ENCODE data around the gene LNX2. TPM values are rescaled to one million over a fixed set of nuclear protein-coding genes. Genes with fewer than 3 reads are reported as not detected.

Gene LNX2
- total and polyA plus RNA-seq, 11 donors: 3.6 to 18.7 (median 12.7) TPM

DNA sequence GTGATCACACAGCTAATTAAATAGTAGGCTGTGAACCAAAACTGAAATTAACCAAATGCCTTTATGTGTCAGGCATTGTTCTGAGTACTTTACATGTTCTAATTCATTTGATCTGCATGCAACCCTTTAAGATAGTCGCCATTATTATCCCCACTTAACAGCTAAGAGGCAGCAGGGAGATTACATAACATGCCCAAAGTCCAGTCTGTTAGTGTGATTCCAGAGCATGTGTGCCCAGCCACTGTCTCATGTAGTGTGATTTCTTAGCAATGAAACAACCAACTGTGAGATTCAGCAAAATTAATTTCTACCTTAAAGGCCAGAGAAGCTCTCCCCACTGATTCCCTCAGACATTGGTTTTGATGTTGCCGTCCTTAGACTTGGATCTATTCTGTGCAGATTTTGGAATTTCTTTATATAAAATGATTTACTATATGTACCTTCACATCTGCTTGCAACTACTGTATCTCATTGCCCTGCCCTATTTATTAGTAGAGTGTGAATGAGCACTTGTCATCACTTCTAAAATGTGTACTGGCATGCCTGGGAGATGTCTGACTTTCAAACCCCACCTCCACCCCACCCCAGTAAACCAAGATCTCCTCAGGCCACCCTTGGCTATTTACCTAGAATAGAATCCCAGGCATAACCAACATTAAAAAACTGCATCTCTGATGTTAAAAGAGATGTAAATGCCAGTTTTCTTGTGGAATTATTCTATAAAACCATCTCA lies 42.6 kb upstream of the LNX2 start:
- 58 to 66% (median 62%) methylated on average over 2 of the region's 2 CpGs for WGBS, 4 donors
- H3K4me1 ChIP-seq: peaks cover 0 to 45% (median 12%) of the 10 kb centered on the region in 12 donors

DNA sequence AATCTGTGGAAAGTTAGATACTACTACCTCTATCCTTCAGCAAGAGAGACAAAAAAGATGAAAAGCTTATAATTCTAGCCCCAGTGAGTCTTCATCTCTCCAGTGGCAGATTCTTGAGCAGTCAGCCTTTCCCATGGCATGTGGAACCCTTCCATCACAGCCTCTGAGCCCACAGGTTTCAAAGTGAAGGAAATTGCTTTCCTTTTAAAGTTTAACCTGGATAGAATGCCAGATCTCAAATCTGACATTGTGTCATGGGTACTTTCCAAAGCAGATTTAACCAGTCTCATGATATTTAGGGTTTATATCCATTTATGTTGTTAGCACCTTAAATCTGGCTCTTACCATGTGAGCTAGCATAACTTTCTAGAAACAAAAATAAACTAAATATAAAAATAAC lies 40.7 kb upstream of the LNX2 start:
- Histone ChIP-seq H3K27me3 (no peaks in the 10 kb centered on the region), H3K4me1 (peaks cover 0 to 38% (median 13%) of the 10 kb centered on the region in 12 donors), H3K9me3 (no peaks in the 10 kb centered on the region), H3K4me3 (no peak overlapping the region), H3K27ac (no peak overlapping the region), H3K36me3 (peaks cover 0 to 12% (median 4%) of the 10 kb centered on the region in 9 donors)
- ATAC-seq: no peak
- no peak for TF ChIP-seq POLR2A (IDR thresholded peaks at IDR 0.05)
- TF ChIP-seq, protein P1, sequence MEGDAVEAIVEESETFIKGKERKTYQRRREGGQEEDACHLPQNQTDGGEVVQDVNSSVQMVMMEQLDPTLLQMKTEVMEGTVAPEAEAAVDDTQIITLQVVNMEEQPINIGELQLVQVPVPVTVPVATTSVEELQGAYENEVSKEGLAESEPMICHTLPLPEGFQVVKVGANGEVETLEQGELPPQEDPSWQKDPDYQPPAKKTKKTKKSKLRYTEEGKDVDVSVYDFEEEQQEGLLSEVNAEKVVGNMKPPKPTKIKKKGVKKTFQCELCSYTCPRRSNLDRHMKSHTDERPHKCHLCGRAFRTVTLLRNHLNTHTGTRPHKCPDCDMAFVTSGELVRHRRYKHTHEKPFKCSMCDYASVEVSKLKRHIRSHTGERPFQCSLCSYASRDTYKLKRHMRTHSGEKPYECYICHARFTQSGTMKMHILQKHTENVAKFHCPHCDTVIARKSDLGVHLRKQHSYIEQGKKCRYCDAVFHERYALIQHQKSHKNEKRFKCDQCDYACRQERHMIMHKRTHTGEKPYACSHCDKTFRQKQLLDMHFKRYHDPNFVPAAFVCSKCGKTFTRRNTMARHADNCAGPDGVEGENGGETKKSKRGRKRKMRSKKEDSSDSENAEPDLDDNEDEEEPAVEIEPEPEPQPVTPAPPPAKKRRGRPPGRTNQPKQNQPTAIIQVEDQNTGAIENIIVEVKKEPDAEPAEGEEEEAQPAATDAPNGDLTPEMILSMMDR (IDR thresholded peaks at IDR 0.05): no peak
- no peak for DNase-seq
- intact Hi-C loops (cut with DNase I): loop anchor here in 5 of 10 donors (5.0 to 10.0 kb wide), 5 partner anchors 39 to 276 kb away; partner anchors contain the start of genes LNX2 (in 1 of the 5) and POLR1D (in 1 of the 5)

More for the DNA sequence above, 42.6 kb upstream of the LNX2 start:
- intact Hi-C loops (cut with DNase I): loop anchor here in 5 of 10 donors (5.0 to 10.0 kb wide), 5 partner anchors 41 to 278 kb away; partner anchors contain the start of genes LNX2 (in 1 of the 5) and POLR1D (in 1 of the 5)
- TF ChIP-seq, protein P1 (IDR thresholded peaks at IDR 0.05): no peak
- no peak for TF ChIP-seq POLR2A (IDR thresholded peaks at IDR 0.05)
- Histone ChIP-seq H3K9me3 (no peaks in the 10 kb centered on the region), H3K36me3 (peaks cover 0 to 24% (median 8%) of the 10 kb centered on the region in 9 donors), H3K27me3 (no peaks in the 10 kb centered on the region), H3K27ac (no peak overlapping the region), H3K4me3 (no peak overlapping the region)
- ATAC-seq: peak in 2 of 4 donors; percentile 37 to 52
- no peak for DNase-seq

DNA sequence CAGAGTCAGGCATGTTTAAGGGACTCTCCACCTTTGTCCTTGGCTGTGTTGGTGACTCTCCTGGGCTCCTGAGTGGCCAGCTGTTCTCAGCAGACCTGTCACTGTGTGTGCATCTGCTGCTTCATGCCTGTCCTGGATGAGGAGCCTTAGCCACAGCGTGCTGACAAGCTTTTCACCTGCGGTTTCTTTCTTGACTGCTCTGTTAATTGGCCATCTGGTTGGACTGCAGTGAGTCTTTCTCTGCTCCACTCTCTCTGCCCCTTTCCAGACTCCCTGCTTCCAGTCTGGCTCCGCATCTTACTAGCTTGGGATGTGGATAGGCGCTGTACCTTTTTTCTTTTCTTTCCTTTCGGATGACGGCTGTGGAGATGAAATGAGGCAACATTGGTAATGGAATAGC lies 40.2 kb upstream of the LNX2 start:
- Histone ChIP-seq H3K36me3 (peaks cover 0 to 7% (median 0%) of the 10 kb centered on the region in 9 donors), H3K4me3 (no peak overlapping the region), H3K27me3 (no peaks in the 10 kb centered on the region), H3K27ac (no peak overlapping the region), H3K4me1 (peaks cover 0 to 38% (median 13%) of the 10 kb centered on the region in 12 donors), H3K9me3 (no peaks in the 10 kb centered on the region)
- DNase-seq (no peak), ATAC-seq (no peak)
- intact Hi-C loops (cut with DNase I): loop anchor here in 5 of 10 donors (5.0 to 10.0 kb wide), 5 partner anchors 38 to 276 kb away; partner anchors contain the start of genes LNX2 (in 1 of the 5) and POLR1D (in 1 of the 5)
- 96 to 98% (median 97%) methylated on average over 6 of the region's 6 CpGs for WGBS, 4 donors
- no peak for TF ChIP-seq POLR2A (IDR thresholded peaks at IDR 0.05)
- TF ChIP-seq, protein P1 (IDR thresholded peaks at IDR 0.05): no peak

DNA sequence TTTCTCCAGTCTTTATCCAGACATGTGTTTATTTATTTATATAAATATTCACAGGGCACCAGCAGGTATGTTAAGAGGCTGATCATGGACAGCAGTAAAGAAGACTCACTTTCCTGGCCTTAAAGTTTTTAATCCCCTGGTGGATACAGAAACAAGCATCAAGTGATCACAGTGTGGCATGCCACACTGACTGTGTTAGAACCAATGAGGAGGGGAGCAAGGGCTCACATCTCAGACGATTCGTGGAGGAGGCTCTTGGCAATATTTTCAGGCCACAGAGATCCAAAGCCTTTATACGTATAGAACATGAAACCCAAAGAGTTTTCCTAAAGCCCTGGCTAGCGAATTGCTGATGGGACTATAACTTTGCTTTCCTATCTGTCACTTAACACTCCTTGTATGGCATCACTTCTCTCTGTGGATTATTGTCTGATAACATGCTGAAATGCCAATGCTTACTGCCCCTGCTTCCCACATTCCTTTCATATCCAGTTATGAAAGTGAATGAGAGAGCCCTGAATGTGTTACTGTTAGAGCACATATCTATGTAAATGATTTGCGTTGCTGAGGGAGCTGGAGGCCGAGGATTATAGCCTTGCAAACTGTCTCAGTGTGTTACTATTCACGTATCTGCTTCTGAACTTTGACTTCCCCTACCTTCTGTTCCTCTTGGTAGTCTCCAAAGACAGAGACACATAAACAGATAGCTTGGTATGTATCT lies 39.0 kb upstream of the LNX2 start:
- no peak for ATAC-seq
- WGBS, 4 donors: 45 to 54% (median 50%) methylated on average over 7 of the region's 7 CpGs
- H3K27me3 ChIP-seq: no peaks in the 10 kb centered on the region
- H3K4me1 ChIP-seq: peaks cover 0 to 38% (median 13%) of the 10 kb centered on the region in 12 donors
- no peak for DNase-seq
- H3K9me3 ChIP-seq: no peaks in the 10 kb centered on the region
- peaks cover 0 to 7% (median 0%) of the 10 kb centered on the region in 9 donors for H3K36me3 ChIP-seq
- TF ChIP-seq, protein P1 (IDR thresholded peaks at IDR 0.05): no peak
- TF ChIP-seq POLR2A (IDR thresholded peaks at IDR 0.05): no peak
- intact Hi-C loops (cut with DNase I): no loop called here
- no peak overlapping the region for H3K4me3 ChIP-seq
- H3K27ac ChIP-seq: peak overlapping the region in 1 of 12 donors; percentile 35
